ENCODE data around the gene SMIM30. TPM values are rescaled to one million over a fixed set of nuclear protein-coding genes. Genes with fewer than 3 reads are reported as not detected.

The SMIM30 gene
- total and polyA plus RNA-seq, 7 donors = 56.2 to 115 (median 67.8) TPM

DNA sequence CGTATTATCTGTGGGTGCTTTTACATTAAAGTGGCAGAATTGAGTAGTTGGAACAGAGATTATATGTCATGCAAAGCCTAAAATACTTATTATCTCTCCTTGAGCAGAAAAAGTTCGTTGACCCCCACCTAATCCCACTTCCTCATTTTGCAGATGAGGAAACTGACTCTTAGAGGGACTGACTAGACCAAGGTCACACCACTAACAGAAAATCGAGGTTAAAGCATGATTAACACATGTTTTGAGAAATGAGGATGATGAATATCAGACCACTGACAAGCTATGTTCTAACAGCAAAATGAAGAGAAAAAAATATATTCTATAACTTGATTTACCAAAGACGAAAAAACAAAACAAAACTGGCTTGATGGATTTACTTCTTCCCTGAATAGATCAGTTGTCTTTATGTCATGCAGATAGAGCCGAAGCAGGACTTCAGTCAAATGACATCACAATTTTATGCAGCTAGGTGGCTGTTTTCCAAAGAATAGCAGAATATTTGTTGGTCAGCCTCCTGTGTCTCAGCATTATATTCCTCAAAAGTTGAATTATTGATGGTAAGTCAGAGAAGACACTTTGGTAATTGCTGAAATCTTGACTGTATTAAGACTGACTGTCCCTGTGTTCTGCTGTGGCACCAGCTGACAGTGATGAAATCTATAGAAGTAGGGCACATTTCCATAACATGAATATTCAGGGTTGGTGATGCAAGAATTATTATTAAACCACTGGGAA, 24.2 kb upstream of the SMIM30 start:
- Histone ChIP-seq H3K4me1 (no peaks in the 10 kb centered on the region), H3K27me3 (ENCODE audit: insufficient read depth in 3 of 3, low read length in 2 of 3) (peaks cover 0 to 2% (median 0%) of the 10 kb centered on the region in 3 donors), H3K9me3 (no peaks in the 10 kb centered on the region), H3K27ac (no peak overlapping the region), H3K4me3 (no peak overlapping the region), H3K36me3 (ENCODE audit: insufficient read depth in 1 of 2, low read depth in 1 of 2) (no peaks in the 10 kb centered on the region)
- intact Hi-C loops (cut with DNase I) = no loop called here
- no peak for DNase-seq
- 53 to 66% (median 65%) methylated on average over 5 of the region's 5 CpGs for WGBS, 3 donors
- no peak for ATAC-seq
- TF ChIP-seq, protein P1, sequence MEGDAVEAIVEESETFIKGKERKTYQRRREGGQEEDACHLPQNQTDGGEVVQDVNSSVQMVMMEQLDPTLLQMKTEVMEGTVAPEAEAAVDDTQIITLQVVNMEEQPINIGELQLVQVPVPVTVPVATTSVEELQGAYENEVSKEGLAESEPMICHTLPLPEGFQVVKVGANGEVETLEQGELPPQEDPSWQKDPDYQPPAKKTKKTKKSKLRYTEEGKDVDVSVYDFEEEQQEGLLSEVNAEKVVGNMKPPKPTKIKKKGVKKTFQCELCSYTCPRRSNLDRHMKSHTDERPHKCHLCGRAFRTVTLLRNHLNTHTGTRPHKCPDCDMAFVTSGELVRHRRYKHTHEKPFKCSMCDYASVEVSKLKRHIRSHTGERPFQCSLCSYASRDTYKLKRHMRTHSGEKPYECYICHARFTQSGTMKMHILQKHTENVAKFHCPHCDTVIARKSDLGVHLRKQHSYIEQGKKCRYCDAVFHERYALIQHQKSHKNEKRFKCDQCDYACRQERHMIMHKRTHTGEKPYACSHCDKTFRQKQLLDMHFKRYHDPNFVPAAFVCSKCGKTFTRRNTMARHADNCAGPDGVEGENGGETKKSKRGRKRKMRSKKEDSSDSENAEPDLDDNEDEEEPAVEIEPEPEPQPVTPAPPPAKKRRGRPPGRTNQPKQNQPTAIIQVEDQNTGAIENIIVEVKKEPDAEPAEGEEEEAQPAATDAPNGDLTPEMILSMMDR (IDR thresholded peaks at IDR 0.05) = no peak

DNA sequence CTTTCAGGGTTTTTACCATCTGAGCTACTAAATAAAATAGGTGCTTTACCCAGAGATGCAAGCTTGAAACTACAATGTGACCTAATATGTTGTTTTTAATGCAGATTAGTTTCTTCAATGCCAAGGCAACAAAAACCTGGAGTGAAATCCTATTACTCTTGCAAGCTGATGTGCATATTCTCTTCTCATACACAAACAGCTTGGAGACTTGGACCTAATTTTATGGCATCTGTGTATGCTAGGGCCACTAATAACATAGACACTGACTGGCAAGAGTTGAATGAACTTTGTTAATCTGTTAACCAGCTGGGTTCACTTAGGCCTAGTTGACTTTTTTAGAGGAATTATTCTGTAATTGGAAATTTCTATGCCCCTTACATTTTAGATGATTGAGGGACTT, 23.4 kb upstream of the SMIM30 start:
- Histone ChIP-seq H3K4me3 (no peak overlapping the region), H3K36me3 (ENCODE audit: insufficient read depth in 1 of 2, low read depth in 1 of 2) (no peaks in the 10 kb centered on the region), H3K27me3 (ENCODE audit: insufficient read depth in 3 of 3, low read length in 2 of 3) (peaks cover 0 to 2% (median 0%) of the 10 kb centered on the region in 3 donors), H3K4me1 (no peaks in the 10 kb centered on the region), H3K27ac (no peak overlapping the region), H3K9me3 (no peaks in the 10 kb centered on the region)
- TF ChIP-seq, protein P1 (IDR thresholded peaks at IDR 0.05) = no peak
- DNase-seq = no peak
- ATAC-seq = no peak
- intact Hi-C loops (cut with DNase I) = no loop called here

GRCh38 chr7:113140956-113141355, 22.6 kb upstream of the SMIM30 start:
- WGBS, 3 donors = 74 to 80% (median 77%) methylated on average over 4 of the region's 4 CpGs
- Histone ChIP-seq H3K9me3 (no peaks in the 10 kb centered on the region), H3K36me3 (ENCODE audit: insufficient read depth in 1 of 2, low read depth in 1 of 2) (no peaks in the 10 kb centered on the region), H3K27me3 (ENCODE audit: insufficient read depth in 3 of 3, low read length in 2 of 3) (peaks cover 0 to 1% (median 0%) of the 10 kb centered on the region in 3 donors), H3K27ac (no peak overlapping the region), H3K4me3 (no peak overlapping the region), H3K4me1 (no peaks in the 10 kb centered on the region)
- DNase-seq = no peak
- TF ChIP-seq, protein P1 (IDR thresholded peaks at IDR 0.05) = no peak
- intact Hi-C loops (cut with DNase I) = no loop called here
- no peak for ATAC-seq

GRCh38 chr7:113137241-113137640, 18.9 kb upstream of the SMIM30 start:
- H3K9me3 ChIP-seq = no peaks in the 10 kb centered on the region
- no peaks in the 10 kb centered on the region for H3K27me3 ChIP-seq (ENCODE audit: insufficient read depth in 3 of 3, low read length in 2 of 3)
- no peak for ATAC-seq
- intact Hi-C loops (cut with DNase I) = no loop called here
- H3K36me3 ChIP-seq (ENCODE audit: insufficient read depth in 1 of 2, low read depth in 1 of 2) = no peaks in the 10 kb centered on the region
- no peak for DNase-seq
- H3K27ac ChIP-seq = no peak overlapping the region
- no peak overlapping the region for H3K4me3 ChIP-seq
- TF ChIP-seq, protein P1 (IDR thresholded peaks at IDR 0.05) = no peak
- no peaks in the 10 kb centered on the region for H3K4me1 ChIP-seq
- 68 to 74% (median 73%) methylated on average over 2 of the region's 2 CpGs for WGBS, 3 donors

DNA sequence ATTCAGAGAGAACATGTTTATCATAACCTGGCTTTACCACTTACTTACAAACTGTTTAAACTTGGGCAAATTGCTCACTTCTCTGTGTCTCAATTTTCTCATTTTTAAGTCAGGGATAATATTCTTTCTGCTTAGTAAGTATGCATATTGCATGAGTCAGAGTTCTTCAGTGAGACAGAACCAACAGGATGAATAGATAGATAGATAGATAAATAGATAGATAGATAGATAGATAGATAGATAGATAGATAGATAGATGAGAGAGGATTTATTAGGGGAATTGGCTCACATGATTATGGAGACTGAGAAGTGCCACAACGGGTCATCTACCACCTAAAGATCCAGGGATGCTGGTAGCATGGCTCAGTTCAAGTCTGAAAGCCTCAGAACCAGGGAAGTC, 15.7 kb upstream of the SMIM30 start:
- H3K36me3 ChIP-seq (ENCODE audit: insufficient read depth in 1 of 2, low read depth in 1 of 2) = no peaks in the 10 kb centered on the region
- TF ChIP-seq, protein P1 (IDR thresholded peaks at IDR 0.05) = no peak
- no peaks in the 10 kb centered on the region for H3K9me3 ChIP-seq
- no peak overlapping the region for H3K4me3 ChIP-seq
- H3K27me3 ChIP-seq (ENCODE audit: insufficient read depth in 3 of 3, low read length in 2 of 3) = no peaks in the 10 kb centered on the region
- DNase-seq (no peak), ATAC-seq (no peak)
- H3K27ac ChIP-seq = no peak overlapping the region
- intact Hi-C loops (cut with DNase I) = no loop called here
- no peaks in the 10 kb centered on the region for H3K4me1 ChIP-seq
- WGBS, 3 donors = 86 to 91% (median 87%) methylated on average over 1 of the region's 1 CpG

Measured in psoas muscle (tissue), 8 donors.